HepG2 (cell line): ENCODE results near the gene ARFGAP2.

ENCODE experiments used
- ATF1 ChIP-seq: IDR thresholded peaks from 2 replicates; pipeline ENCODE4 v1.6.1; 2016; ENCODE audit warnings: mild to moderate bottlenecking, control low read depth
- ESRRA ChIP-seq: sonication (generic); formaldehyde crosslinking; IDR thresholded peaks from 2 replicates; pipeline ENCODE4 v1.5.1; 2020; ENCODE audit warnings: mild to moderate bottlenecking, low read depth, missing genetic modification reagents
- JUND ChIP-seq: sonication (generic); formaldehyde crosslinking; IDR thresholded peaks from 2 replicates; pipeline ENCODE4 v1.8.0; 2022; ENCODE audit warnings: mild to moderate bottlenecking, missing genetic modification reagents
- KDM4B ChIP-seq: sonication (generic); formaldehyde crosslinking; IDR thresholded peaks from 2 replicates; pipeline ENCODE4 v1.4.0; 2020; ENCODE audit warnings: missing genetic modification reagents
- POLR2A ChIP-seq, 2 experiments: IDR thresholded peaks; 2 replicates each; pipeline ENCODE4 v1.6.1; 2011; ENCODE audit warnings: low read depth in 2 of 2, low read length in 2 of 2, mild to moderate bottlenecking in 1 of 2, moderate library complexity in 1 of 2; ENCODE audit not compliant: insufficient read depth in 1 of 2
- PRPF4 ChIP-seq: fragments of 200-400 bp; formaldehyde crosslinking; IDR thresholded peaks from 2 replicates; pipeline ENCODE4 v1.6.1; 2016; ENCODE audit warnings: low read length, low read depth; ENCODE audit not compliant: poor library complexity, severe bottlenecking
- TAF1 ChIP-seq: sonication (generic); formaldehyde crosslinking; IDR thresholded peaks from 2 replicates; pipeline ENCODE4 v1.4.0; 2020; ENCODE audit warnings: missing genetic modification reagents
- ZNF282 ChIP-seq: fragments of 450-650 bp; IDR thresholded peaks from 2 replicates; pipeline ENCODE4 v1.6.1; 2018; ENCODE audit not compliant: partially characterized antibody
- TF ChIP-seq, protein P1 (sequence below): IDR thresholded peaks from 2 replicates; pipeline ENCODE4 v1.6.1; 2016; ENCODE audit warnings: low read depth, missing genetic modification reagents, missing compliant biosample characterization

DNA sequence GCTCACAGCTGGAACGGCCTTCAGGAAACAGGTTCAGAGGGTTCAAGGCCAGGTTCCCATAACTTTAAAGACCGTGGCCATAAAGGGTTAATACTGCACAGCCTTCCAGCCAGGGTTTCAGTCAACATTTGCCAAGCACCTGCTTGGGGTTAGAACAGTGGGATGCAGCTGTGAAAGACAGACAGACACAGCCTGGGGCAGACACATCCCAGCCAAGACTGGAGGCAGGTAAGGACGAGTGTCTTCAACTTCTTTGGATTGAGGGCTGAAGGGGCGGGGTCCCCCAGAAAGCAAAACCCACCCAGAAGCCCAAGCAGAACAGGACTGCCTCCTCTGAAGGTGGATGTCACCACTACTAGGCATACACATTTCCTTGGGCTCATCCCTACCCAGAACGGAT lies 14.3 kb downstream of the ARFGAP2 start:
- TF ChIP-seq ESRRA, result no peak
- no peak for TF ChIP-seq KDM4B (CRISPR knock-in tag)
- no peak for TF ChIP-seq JUND (CRISPR knock-in tag)
- TF ChIP-seq POLR2A (IDR thresholded peaks at IDR 0.05; ENCODE audit: insufficient read depth in 1 of 2, low read depth in 2 of 2, low read length in 2 of 2), result 0 out of 4 replicates have a peak, but pooled peaks of 1 of the 2 experiments have one; percentile 28
- TF ChIP-seq ATF1, result no peak
- no peak for TF ChIP-seq PRPF4
- TF ChIP-seq, protein P1, sequence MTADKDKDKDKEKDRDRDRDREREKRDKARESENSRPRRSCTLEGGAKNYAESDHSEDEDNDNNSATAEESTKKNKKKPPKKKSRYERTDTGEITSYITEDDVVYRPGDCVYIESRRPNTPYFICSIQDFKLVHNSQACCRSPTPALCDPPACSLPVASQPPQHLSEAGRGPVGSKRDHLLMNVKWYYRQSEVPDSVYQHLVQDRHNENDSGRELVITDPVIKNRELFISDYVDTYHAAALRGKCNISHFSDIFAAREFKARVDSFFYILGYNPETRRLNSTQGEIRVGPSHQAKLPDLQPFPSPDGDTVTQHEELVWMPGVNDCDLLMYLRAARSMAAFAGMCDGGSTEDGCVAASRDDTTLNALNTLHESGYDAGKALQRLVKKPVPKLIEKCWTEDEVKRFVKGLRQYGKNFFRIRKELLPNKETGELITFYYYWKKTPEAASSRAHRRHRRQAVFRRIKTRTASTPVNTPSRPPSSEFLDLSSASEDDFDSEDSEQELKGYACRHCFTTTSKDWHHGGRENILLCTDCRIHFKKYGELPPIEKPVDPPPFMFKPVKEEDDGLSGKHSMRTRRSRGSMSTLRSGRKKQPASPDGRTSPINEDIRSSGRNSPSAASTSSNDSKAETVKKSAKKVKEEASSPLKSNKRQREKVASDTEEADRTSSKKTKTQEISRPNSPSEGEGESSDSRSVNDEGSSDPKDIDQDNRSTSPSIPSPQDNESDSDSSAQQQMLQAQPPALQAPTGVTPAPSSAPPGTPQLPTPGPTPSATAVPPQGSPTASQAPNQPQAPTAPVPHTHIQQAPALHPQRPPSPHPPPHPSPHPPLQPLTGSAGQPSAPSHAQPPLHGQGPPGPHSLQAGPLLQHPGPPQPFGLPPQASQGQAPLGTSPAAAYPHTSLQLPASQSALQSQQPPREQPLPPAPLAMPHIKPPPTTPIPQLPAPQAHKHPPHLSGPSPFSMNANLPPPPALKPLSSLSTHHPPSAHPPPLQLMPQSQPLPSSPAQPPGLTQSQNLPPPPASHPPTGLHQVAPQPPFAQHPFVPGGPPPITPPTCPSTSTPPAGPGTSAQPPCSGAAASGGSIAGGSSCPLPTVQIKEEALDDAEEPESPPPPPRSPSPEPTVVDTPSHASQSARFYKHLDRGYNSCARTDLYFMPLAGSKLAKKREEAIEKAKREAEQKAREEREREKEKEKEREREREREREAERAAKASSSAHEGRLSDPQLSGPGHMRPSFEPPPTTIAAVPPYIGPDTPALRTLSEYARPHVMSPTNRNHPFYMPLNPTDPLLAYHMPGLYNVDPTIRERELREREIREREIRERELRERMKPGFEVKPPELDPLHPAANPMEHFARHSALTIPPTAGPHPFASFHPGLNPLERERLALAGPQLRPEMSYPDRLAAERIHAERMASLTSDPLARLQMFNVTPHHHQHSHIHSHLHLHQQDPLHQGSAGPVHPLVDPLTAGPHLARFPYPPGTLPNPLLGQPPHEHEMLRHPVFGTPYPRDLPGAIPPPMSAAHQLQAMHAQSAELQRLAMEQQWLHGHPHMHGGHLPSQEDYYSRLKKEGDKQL (CRISPR knock-in tag), result no peak
- no peak for TF ChIP-seq TAF1 (CRISPR knock-in tag)
- no peak for TF ChIP-seq ZNF282
